ENCODE data around the gene SMIM26.
"Not testable (repeated sequence)": the region's sequence is repeated elsewhere in the genome, so short reads cannot be mapped to it uniquely, and the experiment has no call there.

SMIM26 gene, protein sequence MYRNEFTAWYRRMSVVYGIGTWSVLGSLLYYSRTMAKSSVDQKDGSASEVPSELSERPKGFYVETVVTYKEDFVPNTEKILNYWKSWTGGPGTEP

DNA sequence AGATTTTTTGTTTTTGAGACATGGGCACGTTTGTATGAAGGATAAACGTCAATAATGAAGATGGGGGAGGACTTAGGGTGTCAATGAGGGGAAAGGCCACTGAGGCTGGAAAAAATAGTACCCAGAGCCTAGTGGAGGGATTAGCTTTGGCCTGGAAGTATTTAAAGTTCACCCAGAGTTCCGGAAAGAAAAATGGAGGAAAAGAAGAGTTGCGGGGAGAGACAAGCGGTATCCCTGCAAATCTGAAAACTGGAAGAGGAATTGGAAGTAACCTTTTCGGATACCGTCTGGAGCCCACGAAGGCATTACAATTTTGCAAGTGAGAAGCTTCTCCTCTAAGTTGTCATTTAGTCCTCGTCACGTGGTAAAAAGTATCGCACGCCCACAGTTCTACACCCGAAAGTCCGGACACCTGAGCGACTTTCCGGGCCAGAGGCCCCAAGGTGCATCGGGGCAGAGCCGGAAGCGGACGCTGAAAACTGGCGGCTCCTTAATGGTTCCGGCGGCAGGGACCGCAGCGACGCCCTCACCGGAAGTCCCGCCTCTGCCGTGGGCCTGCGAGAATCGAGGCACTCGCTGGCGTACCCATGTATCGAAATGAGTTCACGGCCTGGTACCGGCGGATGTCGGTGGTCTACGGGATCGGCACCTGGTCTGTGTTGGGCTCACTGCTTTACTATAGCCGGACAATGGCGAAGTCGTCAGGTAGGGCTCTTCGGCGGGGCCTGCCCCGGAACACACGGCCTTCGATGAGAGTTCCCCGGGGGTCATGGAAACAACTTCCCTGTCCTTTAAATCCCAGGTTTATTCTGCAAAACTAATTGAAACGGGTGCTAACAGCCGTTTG is at the start of gene SMIM26:
Gene SMIM26, plus strand, starts transcription at position 541 of the 847 bp plus-strand sequence. Its CDS starts 47 bp downstream, at position 588.
- peak within 1 kb of the TSS; percentile 79 for H3K27ac ChIP-seq

DNA sequence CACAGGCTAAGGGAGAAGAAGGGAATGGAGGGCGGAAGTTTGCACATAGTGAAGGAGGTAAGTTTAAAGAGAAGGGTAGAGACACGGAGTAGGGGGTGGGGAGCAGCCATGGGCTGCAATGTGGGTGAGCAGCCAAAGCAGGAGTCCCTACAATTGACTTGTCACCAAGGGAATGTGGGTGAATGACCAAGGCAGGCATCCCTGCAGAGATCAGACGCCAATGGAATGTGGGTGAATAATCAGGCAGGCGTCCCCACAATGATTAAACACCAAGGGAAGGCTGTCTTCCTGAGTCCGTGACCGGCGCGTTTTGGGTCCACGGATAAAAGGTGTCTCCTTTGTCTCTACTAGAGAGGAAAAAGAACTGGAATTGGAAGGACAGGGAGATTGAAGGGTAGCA is 45.2 kb upstream of the SMIM26 start:
- not testable (repeated sequence) for H3K27ac ChIP-seq

More for the DNA sequence above, at the start of gene SMIM26:
- TF ChIP-seq, protein P1, sequence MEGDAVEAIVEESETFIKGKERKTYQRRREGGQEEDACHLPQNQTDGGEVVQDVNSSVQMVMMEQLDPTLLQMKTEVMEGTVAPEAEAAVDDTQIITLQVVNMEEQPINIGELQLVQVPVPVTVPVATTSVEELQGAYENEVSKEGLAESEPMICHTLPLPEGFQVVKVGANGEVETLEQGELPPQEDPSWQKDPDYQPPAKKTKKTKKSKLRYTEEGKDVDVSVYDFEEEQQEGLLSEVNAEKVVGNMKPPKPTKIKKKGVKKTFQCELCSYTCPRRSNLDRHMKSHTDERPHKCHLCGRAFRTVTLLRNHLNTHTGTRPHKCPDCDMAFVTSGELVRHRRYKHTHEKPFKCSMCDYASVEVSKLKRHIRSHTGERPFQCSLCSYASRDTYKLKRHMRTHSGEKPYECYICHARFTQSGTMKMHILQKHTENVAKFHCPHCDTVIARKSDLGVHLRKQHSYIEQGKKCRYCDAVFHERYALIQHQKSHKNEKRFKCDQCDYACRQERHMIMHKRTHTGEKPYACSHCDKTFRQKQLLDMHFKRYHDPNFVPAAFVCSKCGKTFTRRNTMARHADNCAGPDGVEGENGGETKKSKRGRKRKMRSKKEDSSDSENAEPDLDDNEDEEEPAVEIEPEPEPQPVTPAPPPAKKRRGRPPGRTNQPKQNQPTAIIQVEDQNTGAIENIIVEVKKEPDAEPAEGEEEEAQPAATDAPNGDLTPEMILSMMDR (IDR thresholded peaks at IDR 0.05) = no peak
- TF ChIP-seq ZFX (IDR thresholded peaks at IDR 0.05; ENCODE audit: borderline replicate concordance) = no peak

DNA sequence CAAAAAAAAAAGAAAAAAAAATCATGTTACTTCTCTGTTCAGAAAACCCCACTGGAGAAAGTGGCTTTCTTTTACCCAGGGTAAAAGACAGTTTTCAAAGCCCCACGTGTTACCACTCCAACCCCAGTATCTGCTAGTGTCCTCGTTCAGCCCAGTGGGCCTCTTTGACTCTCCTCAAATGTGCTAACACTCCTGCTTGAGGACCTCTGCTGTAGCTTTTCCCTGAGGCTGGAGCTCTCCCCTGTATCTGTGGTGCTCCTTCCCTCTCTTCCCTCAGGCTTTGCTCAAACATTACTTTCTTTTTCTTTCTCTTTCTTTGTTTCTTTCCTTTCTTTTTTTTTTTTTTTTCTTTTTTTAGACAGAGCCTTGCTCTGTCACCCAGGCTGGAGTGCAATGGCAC is 44.2 kb upstream of the SMIM26 start:
- TF ChIP-seq, protein P1 (IDR thresholded peaks at IDR 0.05) = no peak
- no peak overlapping the region for H3K27ac ChIP-seq

DNA sequence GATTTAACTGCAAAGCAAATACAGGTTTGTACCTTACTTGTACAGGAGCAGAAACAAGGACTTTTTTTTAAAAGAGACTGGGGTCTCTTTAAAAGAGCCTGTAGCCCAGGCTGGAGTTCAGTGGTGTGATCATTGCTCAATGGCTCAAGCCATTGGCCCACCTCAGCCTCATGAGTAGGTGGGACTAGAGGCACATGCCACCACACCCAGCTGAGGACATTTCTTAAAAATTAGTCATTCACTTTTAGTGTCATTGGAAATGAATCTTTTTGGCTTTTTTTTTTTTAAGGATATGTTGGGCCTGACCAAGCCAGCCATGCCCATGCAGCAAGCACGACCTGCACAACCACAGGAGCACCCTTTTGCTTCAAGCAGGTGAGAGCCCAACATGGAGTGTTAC is 42.6 kb upstream of the SMIM26 start:
- no peak overlapping the region for H3K27ac ChIP-seq
- TF ChIP-seq ZFX (IDR thresholded peaks at IDR 0.05; ENCODE audit: borderline replicate concordance) = no peak
- TF ChIP-seq, protein P1 (IDR thresholded peaks at IDR 0.05) = no peak

DNA sequence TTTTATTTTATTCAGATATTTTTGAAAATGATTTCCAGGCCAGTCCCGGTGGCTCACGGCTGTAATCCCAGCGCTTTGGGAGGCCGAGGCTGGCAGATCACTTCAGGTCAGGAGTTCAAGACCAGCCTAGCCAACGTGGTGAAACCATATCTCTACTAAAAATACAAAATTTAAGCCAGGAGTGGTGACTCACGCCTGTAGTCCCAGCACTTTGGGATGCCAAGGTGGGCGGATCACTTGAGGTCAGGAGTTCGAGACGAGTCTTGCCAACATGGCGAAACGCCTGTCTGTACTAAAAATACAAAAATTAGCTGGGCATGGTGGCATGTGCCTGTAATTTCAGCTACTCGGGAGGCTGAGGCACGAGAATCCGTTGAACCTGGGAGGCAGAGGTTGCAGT is 40.5 kb upstream of the SMIM26 start:
- not testable (repeated sequence) for H3K27ac ChIP-seq

DNA sequence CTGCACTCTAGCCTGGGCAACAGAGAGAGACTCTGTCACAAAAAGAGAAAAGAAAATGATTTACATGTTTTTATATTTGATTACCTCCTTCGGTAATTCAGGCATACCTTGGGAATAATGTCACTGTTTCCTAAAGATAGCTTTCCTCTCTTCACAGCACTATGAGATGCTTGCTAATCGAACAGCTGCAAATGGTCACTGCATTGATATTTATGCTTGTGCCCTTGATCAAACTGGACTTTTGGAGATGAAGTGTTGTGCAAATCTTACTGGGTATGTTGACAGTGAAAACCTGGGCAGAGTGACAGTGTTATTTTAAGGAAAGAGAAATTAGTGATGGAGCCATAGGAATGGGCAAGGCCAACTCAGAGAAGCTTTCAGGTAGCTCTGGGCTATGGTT is 39.9 kb upstream of the SMIM26 start:
- TF ChIP-seq ZFX (IDR thresholded peaks at IDR 0.05; ENCODE audit: borderline replicate concordance) = no peak
- TF ChIP-seq, protein P1 (IDR thresholded peaks at IDR 0.05) = no peak

DNA sequence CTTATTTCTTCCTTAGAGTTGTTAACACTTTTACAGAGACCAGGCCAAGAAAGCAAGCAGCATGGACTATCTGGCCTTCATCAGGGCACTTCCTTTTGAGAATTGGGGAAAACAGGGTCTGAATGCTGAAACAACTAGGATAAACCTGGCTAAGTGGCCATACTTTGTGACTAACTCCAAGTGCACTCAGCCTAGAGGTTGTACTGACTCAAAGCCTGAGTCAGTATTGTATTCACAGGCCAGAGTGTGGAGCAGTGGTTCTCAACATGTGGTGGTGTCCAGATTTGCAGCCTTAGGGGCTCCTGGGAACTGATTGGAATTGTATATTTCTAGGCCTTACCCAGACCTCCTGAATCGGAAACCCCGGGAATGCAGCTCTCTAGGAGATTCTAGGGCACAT is 39.4 kb upstream of the SMIM26 start:
- TF ChIP-seq, protein P1 (IDR thresholded peaks at IDR 0.05) = no peak
- TF ChIP-seq ZFX (IDR thresholded peaks at IDR 0.05; ENCODE audit: borderline replicate concordance) = no peak
- H3K27ac ChIP-seq = no peak overlapping the region

More for the DNA sequence above, 39.9 kb upstream of the SMIM26 start:
- H3K27ac ChIP-seq = no peak overlapping the region

DNA sequence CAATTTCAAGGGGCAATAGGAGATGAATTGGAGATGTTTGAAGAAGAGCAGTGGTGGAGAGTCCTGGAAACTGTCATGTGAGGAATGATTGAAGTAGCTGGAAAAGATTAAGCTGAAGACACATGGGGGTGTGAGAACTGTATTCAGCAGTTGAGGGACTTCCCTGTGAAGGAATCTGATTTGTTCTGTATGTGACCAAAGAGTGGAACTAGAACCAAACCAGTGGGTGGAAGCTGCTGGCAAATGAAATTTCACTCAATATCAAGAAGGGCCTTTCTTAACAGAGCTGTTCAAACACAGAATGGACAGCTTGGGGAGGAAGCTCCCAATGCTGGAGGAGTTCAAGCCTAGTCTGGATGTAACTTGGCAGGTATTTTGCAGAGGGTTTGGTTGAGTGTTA is 38.2 kb upstream of the SMIM26 start:
- no peak for TF ChIP-seq ZFX (IDR thresholded peaks at IDR 0.05; ENCODE audit: borderline replicate concordance)
- TF ChIP-seq, protein P1 (IDR thresholded peaks at IDR 0.05) = no peak
- H3K27ac ChIP-seq = no peak overlapping the region
